Measurements from ENCODE around the gene LAMC2.
A peak's percentile ranks its signal among the peaks of the same experiment; 100 is the strongest.

- TF ChIP-seq CTCF (IDR thresholded peaks at IDR 0.05; ENCODE audit: low read length) (peak; percentile 97), EZH2 (optimal IDR thresholded peaks at IDR 0.05; ENCODE audit: low read depth, low read length) (no peak)
These were observed 95.6 kb downstream of the LAMC2 start for GRCh38 chr1:183281553-183282091.

Measured in MM.1S (cell line).